A549 (cell line): ENCODE measurements around the gene ZFAND6. TPM values are rescaled to one million over a fixed set of nuclear protein-coding genes. Genes with fewer than 3 reads are reported as not detected.
"Not testable (repeated sequence)": the region's sequence is repeated elsewhere in the genome, so short reads cannot be mapped to it uniquely, and the experiment has no call there.

Source experiments
- ATAC-seq, 2 experiments: fragments of 200-7000 bp in 1 of 2; fragments of >200 bp in 1 of 2; cut with Nextera tagmentation in 1 of 2; cut with Tn5 transposase in 1 of 2; 3 replicates each; pipeline versions ENCODE4 v1.8.0 to v1.9.1; 2018 to 2020; ENCODE audit warnings: mild to moderate bottlenecking in 1 of 2, moderate library complexity in 1 of 2
- CTCF ChIA-PET: fragments of 300-600 bp; sonication (Branson Sonifier 250); formaldehyde crosslinking; extraction: SDS; loops from one replicate; lab custom pipeline; 2021; ENCODE audit warnings: antibody characterized with exemption, inconsistent platforms; lab: Yijun Ruan, JAX
- POLR2A ChIA-PET: fragments of 350-600 bp; formaldehyde crosslinking; extraction: SDS; loops from one replicate; lab custom pipeline; 2021; ENCODE audit warnings: antibody characterized with exemption, inconsistent platforms; lab: Yijun Ruan, JAX
- DNase-seq, 2 experiments: peaks; one replicate each; pipeline versions ENCODE4 v3.0.0 to v3.0.0-alpha.2; 2011 to 2016; ENCODE audit warnings: low read depth in 1 of 2, low spot score in 1 of 2
- FAIRE-seq: peaks from 2 replicates; lab custom pipeline; 2011; peaks lifted over from hg19 to GRCh38; lab: Jason Lieb, UNC
- H3K27ac ChIP-seq, 2 experiments: fragments of >200 bp; sonication (Bioruptor Twin); formaldehyde crosslinking; 3 replicates each; pipeline ENCODE4 v1.5.1; 2016 to 2017
- H3K4me1 ChIP-seq: fragments of >200 bp; sonication (Bioruptor Twin); formaldehyde crosslinking; 3 replicates; pipeline ENCODE4 v1.6.1; 2016
- H3K4me2 ChIP-seq: fragments of >200 bp; sonication (Bioruptor Twin); formaldehyde crosslinking; 3 replicates; pipeline ENCODE4 v1.6.1; 2016
- H3K4me3 ChIP-seq: fragments of >200 bp; sonication (Bioruptor Twin); formaldehyde crosslinking; 3 replicates; pipeline ENCODE4 v1.5.1; 2016
- H3K9me3 ChIP-seq: fragments of >200 bp; sonication (Bioruptor Twin); formaldehyde crosslinking; 3 replicates; pipeline ENCODE4 v1.6.1; 2016
- ATOH8 ChIP-seq: fragments of 250-450 bp; sonication (Bioruptor Pico); IDR thresholded peaks from 2 replicates; pipeline ENCODE4 v1.5.0; 2020; ENCODE audit warnings: low read depth, mild to moderate bottlenecking, moderate library complexity
- CBX8 ChIP-seq: fragments of 200-600 bp; sonication (generic); IDR thresholded peaks from 2 replicates; pipeline ENCODE4 v1.6.1; 2016
- EHF ChIP-seq: fragments of 250-450 bp; sonication (Bioruptor Pico); IDR thresholded peaks from 2 replicates; pipeline ENCODE4 v1.5.0; 2020; ENCODE audit warnings: mild to moderate bottlenecking
- EP300 ChIP-seq, 2 experiments: fragments of >200 bp; sonication (Bioruptor Twin); formaldehyde crosslinking; IDR thresholded peaks; 2 replicates in 1 of 2; 3 replicates in 1 of 2; pipeline ENCODE4 v1.6.1; 2016 to 2017
- ESRRA ChIP-seq: fragments of 150-350 bp; IDR thresholded peaks from 2 replicates; pipeline ENCODE4 v1.6.1; 2014; ENCODE audit warnings: mild to moderate bottlenecking, low read length, borderline replicate concordance
- FOXS1 ChIP-seq: fragments of 250-450 bp; sonication (Bioruptor Pico); IDR thresholded peaks from 2 replicates; pipeline ENCODE4 v1.5.0; 2020; ENCODE audit warnings: mild to moderate bottlenecking, moderate library complexity
- HES2 ChIP-seq: fragments of >200 bp; sonication (Bioruptor Twin); formaldehyde crosslinking; IDR thresholded peaks from 2 replicates; pipeline ENCODE4 v1.6.1; 2016
- HOXB13 ChIP-seq: fragments of 250-450 bp; sonication (Bioruptor Pico); IDR thresholded peaks from 2 replicates; pipeline ENCODE4 v1.5.0; 2020; ENCODE audit warnings: low read depth, mild to moderate bottlenecking, moderate library complexity
- JUNB ChIP-seq: fragments of >200 bp; sonication (Bioruptor Twin); formaldehyde crosslinking; IDR thresholded peaks from 2 replicates; pipeline ENCODE4 v1.6.1; 2016
- KDM1A ChIP-seq: fragments of 200-600 bp; sonication (generic); IDR thresholded peaks from 2 replicates; pipeline ENCODE4 v1.6.1; 2016; ENCODE audit warnings: low read depth, mild to moderate bottlenecking
- RAD21 ChIP-seq, 2 experiments: fragments of >200 bp in 1 of 2; sonication (Bioruptor Twin) in 1 of 2; formaldehyde crosslinking in 1 of 2; IDR thresholded peaks in 1 of 2; conservative IDR thresholded peaks in 1 of 2; 2 replicates in 1 of 2; 3 replicates in 1 of 2; pipeline ENCODE4 v1.6.1; 2012 to 2018; ENCODE audit warnings: inconsistent platforms in 1 of 2
- RARB ChIP-seq: fragments of 250-450 bp; sonication (Bioruptor Pico); IDR thresholded peaks from 2 replicates; pipeline ENCODE4 v1.8.0; 2021; ENCODE audit warnings: mild to moderate bottlenecking, moderate library complexity
- RFX5 ChIP-seq: fragments of 450-650 bp; IDR thresholded peaks from 2 replicates; pipeline ENCODE4 v1.7.1; 2014; ENCODE audit warnings: antibody characterized with exemption, mild to moderate bottlenecking, moderate library complexity
- RNF2 ChIP-seq: fragments of 200-600 bp; sonication (generic); IDR thresholded peaks from 2 replicates; pipeline ENCODE4 v1.6.1; 2016; ENCODE audit warnings: low read depth, mild to moderate bottlenecking, antibody characterized with exemption, moderate library complexity, borderline replicate concordance
- SREBF2 ChIP-seq: fragments of 450-650 bp; IDR thresholded peaks from 2 replicates; pipeline ENCODE4 v1.6.1; 2014; ENCODE audit warnings: mild to moderate bottlenecking, moderate library complexity
- TFCP2L1 ChIP-seq: fragments of 250-450 bp; sonication (Bioruptor Pico); IDR thresholded peaks from 2 replicates; pipeline ENCODE4 v1.5.0; 2021; ENCODE audit warnings: mild to moderate bottlenecking
- ZC3H11A ChIP-seq: fragments of 450-650 bp; IDR thresholded peaks from 2 replicates; pipeline ENCODE4 v1.6.1; 2014; ENCODE audit warnings: antibody characterized with exemption, mild to moderate bottlenecking
- ZSCAN20 ChIP-seq: fragments of 250-450 bp; sonication (Bioruptor Pico); IDR thresholded peaks from 2 replicates; pipeline ENCODE4 v1.8.0; 2022; ENCODE audit warnings: mild to moderate bottlenecking, moderate library complexity
- WGBS: methylation state at CpG from one replicate; pipeline ENCODE4 v1.1.6; 2017; ENCODE audit errors: missing lambda C conversion rate; 5-methylcytosine and 5-hydroxymethylcytosine counted together
- polyA plus RNA-seq, 4 experiments: library from polyadenylated mRNA; depleted of rRNA in 3 of 4; stranded (reverse); fragments of >200 nt; fragmentation: RNase III in 1 of 4; extraction: RNeasy Plus Mini Kit Qiagen cat#74134 plus additional on column Dnase treatment in 1 of 4; gene quantifications; 2 replicates in 3 of 4; 3 replicates in 1 of 4; pipeline ENCODE4 v1.2.3, GENCODE V29; 2011 to 2017

Gene ZFAND6
- polyA plus RNA-seq, 2 of the 4 experiments (the other 2 are of a cell fraction): 152 to 307 TPM

GRCh38 chr15:80099241-80099640 lies 39.8 kb downstream of the ZFAND6 start:
- ChIA-PET POLR2A (no interaction called here), CTCF (no interaction called here)
- 68% methylated on average over 3 of the region's 3 CpGs for WGBS
- TF ChIP-seq HOXB13 (CRISPR knock-in tag): no peak
- no peak for TF ChIP-seq ZC3H11A
- no peak for TF ChIP-seq EHF (CRISPR knock-in tag)
- no peak for TF ChIP-seq ESRRA
- H3K4me3 ChIP-seq: no peak overlapping the region
- FAIRE-seq (no peak), DNase-seq (no peak), ATAC-seq (no peak; a peak in 1 of 6 replicates)
- no peak overlapping the region for H3K27ac ChIP-seq
- H3K9me3 ChIP-seq: no peaks in the 10 kb centered on the region
- H3K4me1 ChIP-seq: peaks cover 26% of the 10 kb centered on the region
- H3K4me2 ChIP-seq: peak overlapping the region; percentile 17; the same call in 1 of the 3 replicates

GRCh38 chr15:80099662-80100061 lies 40.2 kb downstream of the ZFAND6 start:
- CTCF ChIA-PET, H3K4me3 ChIP-seq, H3K9me3 ChIP-seq, ATAC-seq, DNase-seq, H3K4me2 ChIP-seq, POLR2A ChIA-PET, H3K27ac ChIP-seq, FAIRE-seq: not testable (repeated sequence)
- WGBS: 93% methylated on average over 6 of the region's 6 CpGs
- peaks cover 26% of the 10 kb centered on the region for H3K4me1 ChIP-seq

- no peak for ATAC-seq
- Histone ChIP-seq H3K9me3 (no peaks in the 10 kb centered on the region), H3K4me2 (no peak overlapping the region), H3K4me3 (no peak overlapping the region), H3K4me1 (peaks cover 32% of the 10 kb centered on the region), H3K27ac (no peak overlapping the region)
- POLR2A ChIA-PET: no interaction called here
- CTCF ChIA-PET: no interaction called here
- TF ChIP-seq KDM1A (no peak), RNF2 (no peak), ZSCAN20 (CRISPR knock-in tag) (no peak), RFX5 (no peak), EHF (CRISPR knock-in tag) (no peak), FOXS1 (CRISPR knock-in tag) (no peak), SREBF2 (no peak), RAD21 (conservative IDR thresholded peaks at IDR 0.05 in 1 of 2, IDR thresholded peaks at IDR 0.05 in 1 of 2) (no peak), EP300 (IDR thresholded peaks at IDR 0.05) (no peak), CBX8 (no peak), TFCP2L1 (CRISPR knock-in tag) (no peak), ZC3H11A (no peak)
- FAIRE-seq: no peak
- no peak for DNase-seq
Observed at GRCh38 chr15:80100247-80100646, 40.8 kb downstream of the ZFAND6 start.

- TF ChIP-seq ATOH8 (CRISPR knock-in tag) (no peak), CBX8 (no peak), JUNB (no peak), SREBF2 (no peak)
- no peak for ATAC-seq
- ChIA-PET POLR2A (no interaction called here), CTCF (interaction anchor here (1.3 to 2.7 kb wide), 2 partner anchors 24 to 45 kb away, joined by 3 to 6 read pairs; no protein-coding TSS in a partner anchor)
- H3K27ac ChIP-seq: no peak overlapping the region
- 75% methylated on average over 3 of the region's 3 CpGs for WGBS
- H3K4me1 ChIP-seq: peaks cover 21% of the 10 kb centered on the region
- no peak overlapping the region for H3K4me3 ChIP-seq
- peak overlapping the region; percentile 17 for H3K4me2 ChIP-seq
- no peaks in the 10 kb centered on the region for H3K9me3 ChIP-seq
- no peak for FAIRE-seq
- no peak for DNase-seq
Observed at GRCh38 chr15:80105193-80105592, 45.7 kb downstream of the ZFAND6 start.

GRCh38 chr15:80105595-80105994 lies 46.1 kb downstream of the ZFAND6 start:
- POLR2A ChIA-PET: no interaction called here

More at GRCh38 chr15:80105595-80105994, 46.1 kb downstream of the ZFAND6 start:
- TF ChIP-seq KDM1A (no peak), HES2 (no peak), RNF2 (no peak), ESRRA (no peak), RARB (CRISPR knock-in tag) (no peak)
- TF ChIP-seq, all 56 proteins: peak for 0
- peaks cover 21% of the 10 kb centered on the region for H3K4me1 ChIP-seq
- CTCF ChIA-PET: interaction anchor here (2.7 kb wide), 1 partner anchor 45 kb away, joined by 6 read pairs; no protein-coding TSS in a partner anchor
- H3K4me2 ChIP-seq: peak overlapping the region; percentile 17
- H3K27ac ChIP-seq: no peak overlapping the region
- WGBS: 17% methylated on average over 1 of the region's 1 CpG
- FAIRE-seq: peak; percentile 36
- no peak overlapping the region for H3K4me3 ChIP-seq
- ATAC-seq: peak in 1 of 2 experiments; percentile 36; a peak in 3 of 6 replicates
- no peaks in the 10 kb centered on the region for H3K9me3 ChIP-seq
- no peak for DNase-seq
